GM10266 (cell line): ENCODE results near the gene PRKAR1B.

Experiments
- DNase-seq: peaks from one replicate; pipeline ENCODE4 v3.0.0; 2012; ENCODE audit errors: extremely low spot score
- TF ChIP-seq, protein P1 (sequence below): IDR thresholded peaks from 2 replicates; pipeline ENCODE4 v1.5.1; 2012; ENCODE audit warnings: mild to moderate bottlenecking, low read depth; ENCODE audit not compliant: control insufficient read depth, insufficient read depth; ENCODE audit errors: missing control alignments

PRKAR1B gene

DNA sequence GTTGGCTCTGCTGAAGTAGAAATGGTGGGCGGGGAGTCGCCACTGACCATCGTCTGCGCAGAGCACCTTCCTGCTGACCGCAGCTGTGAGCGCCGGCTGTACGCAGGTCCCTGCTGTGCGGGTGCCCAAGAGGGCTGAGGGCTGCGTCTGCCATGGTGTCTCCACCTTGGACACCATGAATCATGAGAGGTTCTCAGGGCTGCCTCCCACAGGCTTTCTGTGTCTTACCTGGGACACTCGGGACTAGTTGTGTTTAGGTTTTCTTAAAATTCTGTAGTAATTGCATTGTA, 44.9 kb upstream of the PRKAR1B start:
- DNase-seq, result no peak
- TF ChIP-seq, protein P1, sequence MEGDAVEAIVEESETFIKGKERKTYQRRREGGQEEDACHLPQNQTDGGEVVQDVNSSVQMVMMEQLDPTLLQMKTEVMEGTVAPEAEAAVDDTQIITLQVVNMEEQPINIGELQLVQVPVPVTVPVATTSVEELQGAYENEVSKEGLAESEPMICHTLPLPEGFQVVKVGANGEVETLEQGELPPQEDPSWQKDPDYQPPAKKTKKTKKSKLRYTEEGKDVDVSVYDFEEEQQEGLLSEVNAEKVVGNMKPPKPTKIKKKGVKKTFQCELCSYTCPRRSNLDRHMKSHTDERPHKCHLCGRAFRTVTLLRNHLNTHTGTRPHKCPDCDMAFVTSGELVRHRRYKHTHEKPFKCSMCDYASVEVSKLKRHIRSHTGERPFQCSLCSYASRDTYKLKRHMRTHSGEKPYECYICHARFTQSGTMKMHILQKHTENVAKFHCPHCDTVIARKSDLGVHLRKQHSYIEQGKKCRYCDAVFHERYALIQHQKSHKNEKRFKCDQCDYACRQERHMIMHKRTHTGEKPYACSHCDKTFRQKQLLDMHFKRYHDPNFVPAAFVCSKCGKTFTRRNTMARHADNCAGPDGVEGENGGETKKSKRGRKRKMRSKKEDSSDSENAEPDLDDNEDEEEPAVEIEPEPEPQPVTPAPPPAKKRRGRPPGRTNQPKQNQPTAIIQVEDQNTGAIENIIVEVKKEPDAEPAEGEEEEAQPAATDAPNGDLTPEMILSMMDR, result no peak

DNA sequence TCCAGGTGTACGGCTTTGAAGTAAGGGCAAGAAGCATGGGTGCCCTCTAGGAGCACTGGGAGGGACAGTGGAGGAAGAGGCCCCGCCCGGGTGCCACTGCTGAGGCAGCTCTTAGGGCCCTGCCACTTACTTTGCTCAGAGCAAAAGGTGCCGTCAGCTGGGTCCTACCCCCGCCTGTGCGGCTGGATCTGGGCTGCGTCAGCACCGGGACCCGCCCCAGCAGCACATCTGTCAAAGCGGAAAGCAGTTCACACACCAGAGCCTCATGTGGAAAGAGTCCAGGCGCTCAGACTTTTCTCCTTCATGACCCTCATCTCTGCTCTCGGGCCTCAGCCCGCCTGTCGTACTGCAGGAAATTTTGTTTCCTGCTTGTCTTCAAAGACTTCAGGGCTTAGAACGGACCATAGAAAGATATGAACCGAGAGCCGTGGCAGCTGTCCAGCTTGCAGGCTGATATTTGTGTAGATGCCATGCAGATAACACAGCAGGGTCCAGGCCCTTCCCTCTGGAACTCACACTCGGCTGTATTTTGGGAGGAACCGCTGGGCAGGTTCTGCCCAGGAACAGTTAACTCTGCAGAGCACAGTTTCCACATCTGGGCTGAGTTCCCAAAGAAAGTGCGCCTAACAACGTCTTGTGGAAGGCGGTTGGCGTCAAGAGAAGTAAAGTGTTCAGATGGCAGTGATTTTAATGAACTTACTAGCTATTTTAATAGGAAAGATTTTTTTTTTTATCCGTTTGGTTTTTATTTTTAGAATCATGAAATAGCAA, 44.3 kb upstream of the PRKAR1B start:
- no peak for DNase-seq
- TF ChIP-seq, protein P1, result no peak

DNA sequence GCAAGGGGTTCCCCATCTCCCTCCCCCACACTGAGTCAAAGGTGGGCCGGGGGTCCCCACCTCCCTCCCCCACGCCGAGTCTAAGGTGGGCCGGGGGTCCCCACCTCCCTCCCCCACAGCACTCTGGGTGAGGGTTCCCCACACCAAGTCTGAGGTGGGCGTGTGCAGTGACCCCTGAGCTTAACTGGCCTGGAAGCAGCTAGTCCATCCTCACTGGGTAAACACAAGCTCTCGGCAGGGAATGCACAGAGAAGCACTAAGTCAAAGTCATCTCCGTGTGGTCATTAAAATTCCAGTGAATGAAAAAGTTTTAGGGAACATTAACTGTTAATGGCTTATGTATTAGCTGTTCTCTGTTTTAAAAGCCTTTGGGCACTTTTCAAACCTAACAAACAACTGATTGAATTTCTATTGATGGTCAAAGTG, 43.7 kb upstream of the PRKAR1B start:
- TF ChIP-seq, protein P1, result no peak
- DNase-seq, result no peak

DNA sequence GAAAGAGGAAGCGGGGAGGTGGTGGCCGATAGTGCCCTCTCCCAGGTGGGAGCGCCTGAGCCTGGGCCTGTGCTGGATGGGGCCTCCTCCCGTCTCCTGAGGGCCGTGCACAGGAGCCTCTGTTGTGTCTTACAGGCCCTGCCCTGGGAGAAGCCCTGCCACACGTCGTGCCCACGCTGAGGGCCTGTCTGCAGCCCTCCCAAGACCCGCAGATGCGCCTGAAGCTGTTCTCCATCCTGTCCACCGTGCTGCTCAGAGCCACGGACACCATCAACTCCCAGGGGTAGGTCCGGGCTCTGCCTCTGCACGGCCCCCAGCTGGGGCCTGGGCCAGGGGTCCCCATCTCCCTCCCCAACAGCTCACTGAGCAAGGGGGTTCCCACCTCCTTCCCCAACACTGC, 43.3 kb upstream of the PRKAR1B start:
- no peak for DNase-seq
- TF ChIP-seq, protein P1, result no peak

DNA sequence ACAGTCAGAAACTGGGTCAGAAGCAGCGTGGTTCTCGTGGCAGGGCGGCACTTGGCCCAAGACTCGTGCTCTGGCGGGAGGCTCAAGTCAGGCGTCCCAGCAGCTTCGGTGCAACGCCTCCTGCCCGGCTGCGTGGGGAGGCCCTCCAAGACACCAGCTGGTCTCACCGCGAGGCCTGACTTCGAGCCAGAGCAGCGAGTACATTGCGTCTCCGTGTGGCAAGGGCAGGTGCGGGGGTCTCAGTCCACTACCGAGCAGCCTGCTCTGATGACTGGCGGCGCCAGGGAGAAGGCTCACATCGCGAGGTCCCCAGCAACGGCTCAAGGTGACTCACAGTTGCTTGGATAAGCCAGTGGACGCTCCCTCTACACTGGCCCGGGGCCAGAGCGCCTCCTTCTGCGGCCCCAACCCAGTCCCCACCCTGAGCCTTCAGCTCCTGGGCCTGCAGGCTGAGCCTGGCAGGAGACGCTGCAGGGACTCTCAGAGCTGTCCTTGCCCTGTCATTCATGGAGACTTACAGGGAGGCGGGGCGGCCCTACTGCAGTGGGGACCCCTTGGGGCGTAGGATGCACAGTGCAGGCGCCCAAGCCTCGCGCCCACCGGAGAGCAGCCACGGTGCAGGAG, 41.9 kb upstream of the PRKAR1B start:
- TF ChIP-seq, protein P1, result no peak
- DNase-seq, result no peak

DNA sequence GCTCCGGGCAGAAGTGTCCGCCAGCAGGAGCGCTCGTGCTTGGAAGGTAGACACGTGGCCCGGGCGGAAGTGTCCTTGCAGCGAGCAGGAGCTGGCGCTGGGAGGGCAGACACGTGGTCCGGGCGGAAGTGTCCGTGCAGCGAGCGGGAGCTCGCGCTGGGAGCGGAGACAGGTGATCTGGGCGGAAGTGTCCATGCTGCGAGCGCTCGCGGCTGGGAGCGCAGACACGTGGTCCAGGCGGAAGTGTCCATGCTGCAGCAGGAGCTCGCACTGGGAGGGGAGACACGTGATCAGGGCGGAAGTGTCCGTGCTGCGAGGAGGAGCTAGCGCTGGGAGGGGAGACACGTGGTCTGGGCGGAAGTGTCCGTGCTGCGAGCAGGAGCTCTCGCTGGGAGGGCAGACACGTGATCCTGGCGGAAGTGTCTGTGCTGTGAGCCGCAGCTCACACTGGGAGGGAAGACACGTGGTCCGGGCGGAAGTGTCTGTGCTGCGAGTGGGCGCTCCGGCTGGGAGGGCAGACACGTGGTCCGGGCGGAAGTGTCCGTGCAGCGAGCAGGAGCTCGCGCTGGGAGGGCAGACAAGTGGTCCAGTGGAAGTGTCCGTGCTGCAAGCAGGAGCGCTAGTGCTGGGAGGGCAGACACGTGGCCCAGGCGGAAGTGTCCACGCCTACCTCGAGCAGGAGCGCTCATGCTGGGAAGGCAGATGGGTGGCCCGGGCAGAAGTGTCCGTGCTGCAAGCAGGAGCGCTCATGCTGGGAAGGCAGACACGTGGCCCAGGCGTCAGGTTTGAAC, 41.1 kb upstream of the PRKAR1B start:
- no peak for DNase-seq
- TF ChIP-seq, protein P1, result no peak

DNA sequence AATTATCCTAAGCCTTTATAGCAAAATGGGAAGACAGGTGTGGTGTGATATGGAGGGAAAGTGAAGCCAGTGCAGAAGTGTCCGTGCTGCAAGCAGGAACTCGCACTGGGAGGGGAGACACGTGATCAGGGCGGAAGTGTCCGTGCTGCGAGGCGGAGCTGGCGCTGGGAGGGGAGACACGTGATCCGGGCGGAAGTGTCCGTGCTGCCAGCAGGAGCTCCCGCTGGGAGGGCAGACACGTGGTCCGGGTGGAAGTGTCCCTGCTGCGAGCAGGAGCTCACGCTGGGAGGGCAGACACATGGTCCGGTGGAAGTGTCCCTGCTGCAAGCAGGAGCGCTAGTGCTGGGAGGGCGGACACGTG, 40.5 kb upstream of the PRKAR1B start:
- DNase-seq, result no peak
- TF ChIP-seq, protein P1, result no peak
